Stimulated activated effector memory CD8-positive, alpha-beta T cell treated with anti-CD3 and anti-CD28 coated beads, Interleukin-12 subunit alpha, Interleukin-12 subunit beta, amount 100 ng/mL, for 72 hours (primary cell): ENCODE data around the gene CEP295NL.
A peak's percentile ranks its signal among the peaks of the same experiment; 100 is the strongest.
"Not testable (repeated sequence)": the region's sequence is repeated elsewhere in the genome, so short reads cannot be mapped to it uniquely, and the experiment has no call there.

Source experiments
- ATAC-seq: fragments of 150-1000 bp; cut with Tn5 transposase; 2 replicates; pipeline ENCODE4 v1.10.0; 2021
- DNase-seq, 2 donors: peaks; one replicate each; pipeline ENCODE4 v3.0.0; 2021 to 2022; ENCODE audit warnings: low spot score in 2 of 2
- H3K27ac Mint-ChIP-seq: one replicate; pipeline ENCODE4 v1.8.0; 2022; ENCODE audit warnings: mild to moderate bottlenecking, mixed read lengths
- H3K36me3 Mint-ChIP-seq: one replicate; pipeline ENCODE4 v1.8.0; 2022; ENCODE audit warnings: mild to moderate bottlenecking, mixed read lengths
- H3K4me1 Mint-ChIP-seq: one replicate; pipeline ENCODE4 v1.8.0; 2022; ENCODE audit warnings: mixed read lengths
- H3K4me3 Mint-ChIP-seq: one replicate; pipeline ENCODE4 v1.8.0; 2022; ENCODE audit warnings: mild to moderate bottlenecking, mixed read lengths
- H3K9me3 Mint-ChIP-seq: one replicate; pipeline ENCODE4 v1.8.0; 2022; ENCODE audit warnings: mixed read lengths

CEP295NL gene

GRCh38 chr17:78903101-78903779 is at the start of gene CEP295NL:
Gene CEP295NL, minus strand, starts transcription at chr17:78903201. Its CDS starts 1,373 bp downstream, at chr17:78901828.
- H3K9me3 Mint-ChIP-seq, result no peaks in the 10 kb centered on the region
- H3K36me3 Mint-ChIP-seq, result peaks cover 5% of the 10 kb centered on the region
- peaks cover 17% of the 10 kb centered on the region for H3K4me1 Mint-ChIP-seq
- DNase-seq (peak; percentile 17 to 56), ATAC-seq (peak; percentile 85)
- peak within 1 kb of the TSS; percentile 89 for H3K27ac Mint-ChIP-seq
- peak within 1 kb of the TSS; percentile 53 for H3K4me3 Mint-ChIP-seq

GRCh38 chr17:78952706-78953105 is 49.7 kb upstream of the CEP295NL start:
- ATAC-seq (no peak), DNase-seq (no peak)
- Mint-ChIP-seq H3K36me3 (no peaks in the 10 kb centered on the region), H3K9me3 (peaks cover 4% of the 10 kb centered on the region), H3K4me3 (no peak overlapping the region), H3K4me1 (peaks cover 18% of the 10 kb centered on the region), H3K27ac (no peak overlapping the region)

- peaks cover 15% of the 10 kb centered on the region for H3K4me1 Mint-ChIP-seq
- H3K36me3 Mint-ChIP-seq, result no peaks in the 10 kb centered on the region
- ATAC-seq, result no peak
- no peak for DNase-seq
- H3K4me3 Mint-ChIP-seq, result no peak overlapping the region
- H3K9me3 Mint-ChIP-seq, result peaks cover 4% of the 10 kb centered on the region
- no peak overlapping the region for H3K27ac Mint-ChIP-seq
Observed at GRCh38 chr17:78951967-78952551, 49.1 kb upstream of the CEP295NL start.

GRCh38 chr17:78950870-78951269 is 47.9 kb upstream of the CEP295NL start:
- DNase-seq, result no peak
- H3K4me1 Mint-ChIP-seq, result peaks cover 8% of the 10 kb centered on the region
- no peaks in the 10 kb centered on the region for H3K36me3 Mint-ChIP-seq
- H3K4me3 Mint-ChIP-seq, result no peak overlapping the region
- ATAC-seq, result no peak
- peaks cover 4% of the 10 kb centered on the region for H3K9me3 Mint-ChIP-seq
- no peak overlapping the region for H3K27ac Mint-ChIP-seq

- no peaks in the 10 kb centered on the region for H3K4me1 Mint-ChIP-seq
- H3K9me3 Mint-ChIP-seq, result peaks cover 4% of the 10 kb centered on the region
- H3K36me3 Mint-ChIP-seq, result no peaks in the 10 kb centered on the region
- ATAC-seq (no peak), DNase-seq (no peak)
- no peak overlapping the region for H3K4me3 Mint-ChIP-seq
- no peak overlapping the region for H3K27ac Mint-ChIP-seq
Observed at GRCh38 chr17:78947235-78948149, 44.5 kb upstream of the CEP295NL start.

GRCh38 chr17:78946631-78947030 is 43.6 kb upstream of the CEP295NL start:
- ATAC-seq (no peak), DNase-seq (no peak)
- Mint-ChIP-seq H3K4me1 (no peaks in the 10 kb centered on the region), H3K9me3 (peaks cover 4% of the 10 kb centered on the region), H3K36me3 (no peaks in the 10 kb centered on the region), H3K4me3 (no peak overlapping the region), H3K27ac (no peak overlapping the region)

- Mint-ChIP-seq H3K27ac (no peak overlapping the region), H3K36me3 (no peaks in the 10 kb centered on the region), H3K9me3 (peaks cover 4% of the 10 kb centered on the region), H3K4me1 (no peaks in the 10 kb centered on the region), H3K4me3 (no peak overlapping the region)
- ATAC-seq, result no peak
- DNase-seq, result no peak
Observed at GRCh38 chr17:78946131-78946530, 43.1 kb upstream of the CEP295NL start.

GRCh38 chr17:78945455-78945854 is 42.5 kb upstream of the CEP295NL start:
- not testable (repeated sequence) for ATAC-seq, H3K9me3 Mint-ChIP-seq, H3K27ac Mint-ChIP-seq, H3K4me3 Mint-ChIP-seq, DNase-seq, H3K4me1 Mint-ChIP-seq, H3K36me3 Mint-ChIP-seq

GRCh38 chr17:78944956-78945355 is 42.0 kb upstream of the CEP295NL start:
- ATAC-seq (no peak), DNase-seq (no peak)
- H3K4me3 Mint-ChIP-seq, result no peak overlapping the region
- no peaks in the 10 kb centered on the region for H3K36me3 Mint-ChIP-seq
- no peak overlapping the region for H3K27ac Mint-ChIP-seq
- no peaks in the 10 kb centered on the region for H3K9me3 Mint-ChIP-seq
- no peaks in the 10 kb centered on the region for H3K4me1 Mint-ChIP-seq

- H3K9me3 Mint-ChIP-seq, result no peaks in the 10 kb centered on the region
- ATAC-seq (no peak), DNase-seq (no peak)
- no peak overlapping the region for H3K4me3 Mint-ChIP-seq
- no peak overlapping the region for H3K27ac Mint-ChIP-seq
- H3K4me1 Mint-ChIP-seq, result no peaks in the 10 kb centered on the region
- no peaks in the 10 kb centered on the region for H3K36me3 Mint-ChIP-seq
Observed at GRCh38 chr17:78944026-78944425, 41.0 kb upstream of the CEP295NL start.

GRCh38 chr17:78940708-78941107 is 37.7 kb upstream of the CEP295NL start:
- Mint-ChIP-seq H3K4me1 (no peaks in the 10 kb centered on the region), H3K9me3 (no peaks in the 10 kb centered on the region), H3K27ac (no peak overlapping the region), H3K36me3 (no peaks in the 10 kb centered on the region), H3K4me3 (no peak overlapping the region)
- DNase-seq, result no peak
- ATAC-seq, result no peak

GRCh38 chr17:78940258-78940657 is 37.3 kb upstream of the CEP295NL start:
- H3K4me1 Mint-ChIP-seq, result peaks cover 2% of the 10 kb centered on the region
- no peak overlapping the region for H3K27ac Mint-ChIP-seq
- no peak overlapping the region for H3K4me3 Mint-ChIP-seq
- DNase-seq, result no peak
- H3K9me3 Mint-ChIP-seq, result no peaks in the 10 kb centered on the region
- ATAC-seq, result no peak
- H3K36me3 Mint-ChIP-seq, result no peaks in the 10 kb centered on the region

- no peak overlapping the region for H3K27ac Mint-ChIP-seq
- DNase-seq, result no peak
- H3K9me3 Mint-ChIP-seq, result no peaks in the 10 kb centered on the region
- no peak overlapping the region for H3K4me3 Mint-ChIP-seq
- H3K36me3 Mint-ChIP-seq, result no peaks in the 10 kb centered on the region
- peaks cover 7% of the 10 kb centered on the region for H3K4me1 Mint-ChIP-seq
- no peak for ATAC-seq
Observed at GRCh38 chr17:78939615-78940014, 36.6 kb upstream of the CEP295NL start.

GRCh38 chr17:78937561-78937960 is 34.6 kb upstream of the CEP295NL start:
- Mint-ChIP-seq H3K27ac (no peak overlapping the region), H3K4me1 (peaks cover 27% of the 10 kb centered on the region), H3K9me3 (no peaks in the 10 kb centered on the region), H3K4me3 (no peak overlapping the region), H3K36me3 (no peaks in the 10 kb centered on the region)
- DNase-seq (no peak), ATAC-seq (no peak)

- H3K4me3 Mint-ChIP-seq, result no peak overlapping the region
- no peak for ATAC-seq
- DNase-seq, result no peak
- H3K27ac Mint-ChIP-seq, result peak overlapping the region; percentile 70
- H3K9me3 Mint-ChIP-seq, result no peaks in the 10 kb centered on the region
- no peaks in the 10 kb centered on the region for H3K36me3 Mint-ChIP-seq
- H3K4me1 Mint-ChIP-seq, result peaks cover 27% of the 10 kb centered on the region
Observed at GRCh38 chr17:78935419-78936323, 32.7 kb upstream of the CEP295NL start.
